OCI-LY1 (cell line): Measurements from ENCODE around the gene ARID3C.

Experiments used
- H2AFZ ChIP-seq: fragments of 200-600 bp; sonication (generic), shearing (Covaris generic); 2 replicates; pipeline ENCODE4 v1.6.0; 2014; ENCODE audit warnings: antibody characterized with exemption, mild to moderate bottlenecking, low read length
- H3F3A ChIP-seq: fragments of 200-600 bp; sonication (generic), shearing (Covaris generic); 2 replicates; pipeline ENCODE4 v1.6.0; 2014; ENCODE audit warnings: mild to moderate bottlenecking, antibody characterized with exemption, low read length, moderate library complexity; ENCODE audit not compliant: insufficient read depth
- H3K27ac ChIP-seq: fragments of 200-600 bp; sonication (generic); 2 replicates; pipeline ENCODE4 v1.5.1; 2014; ENCODE audit warnings: low read length, mixed run types, mild to moderate bottlenecking, low read depth; ENCODE audit not compliant: poor library complexity, severe bottlenecking
- H3K27me3 ChIP-seq: fragments of 200-600 bp; sonication (generic); 2 replicates; pipeline ENCODE4 v1.6.0; 2014; ENCODE audit warnings: antibody characterized with exemption, mild to moderate bottlenecking, low read length, moderate library complexity; ENCODE audit not compliant: insufficient read depth
- H3K36me3 ChIP-seq: fragments of 200-600 bp; sonication (generic); 2 replicates; pipeline ENCODE4 v1.6.1; 2014; ENCODE audit warnings: mild to moderate bottlenecking, antibody characterized with exemption, low read length, moderate library complexity, mixed read lengths; ENCODE audit not compliant: insufficient read depth
- H3K4me1 ChIP-seq: fragments of 200-600 bp; sonication (generic); 2 replicates; pipeline ENCODE4 v1.5.1; 2014; ENCODE audit warnings: mild to moderate bottlenecking, low read length, moderate library complexity; ENCODE audit not compliant: insufficient read depth, severe bottlenecking
- H3K4me2 ChIP-seq: fragments of 200-600 bp; sonication (generic), shearing (Covaris generic); 2 replicates; pipeline ENCODE4 v1.6.1; 2014; ENCODE audit warnings: low read length
- H3K4me3 ChIP-seq: fragments of 200-600 bp; sonication (generic); 2 replicates; pipeline ENCODE4 v1.5.1; 2014; ENCODE audit warnings: low read length, low read depth, mild to moderate bottlenecking, mixed read lengths; ENCODE audit not compliant: poor library complexity, severe bottlenecking
- H3K79me2 ChIP-seq: fragments of 200-600 bp; shearing (Covaris generic); 2 replicates; pipeline ENCODE4 v1.6.1; 2016; ENCODE audit warnings: mixed run types, low read length, mixed read lengths; ENCODE audit not compliant: insufficient read depth
- H3K9ac ChIP-seq: fragments of 200-600 bp; sonication (generic), shearing (Covaris generic); 2 replicates; pipeline ENCODE4 v1.6.1; 2014; ENCODE audit warnings: mild to moderate bottlenecking, low read length, mixed read lengths
- H3K9me2 ChIP-seq: fragments of 200-600 bp; sonication (generic), shearing (Covaris generic); 2 replicates; pipeline ENCODE4 v1.6.1; 2014; ENCODE audit warnings: low read depth, mild to moderate bottlenecking, low read length, mixed read lengths
- H3K9me3 ChIP-seq: fragments of 200-600 bp; shearing (Covaris generic); 2 replicates; pipeline ENCODE4 v1.6.1; 2014; ENCODE audit warnings: low read length, mixed read lengths
- H4K20me1 ChIP-seq: fragments of 200-600 bp; sonication (generic), shearing (Covaris generic); 2 replicates; pipeline ENCODE4 v1.6.0; 2016; ENCODE audit warnings: mild to moderate bottlenecking, low read length; ENCODE audit not compliant: insufficient read depth
- CTCF ChIP-seq: fragments of 200-600 bp; sonication (generic), shearing (Covaris generic); IDR thresholded peaks from 2 replicates; pipeline ENCODE4 v1.5.1; 2017; ENCODE audit warnings: mild to moderate bottlenecking, antibody characterized with exemption, low read length, moderate library complexity, mixed read lengths
- EZH2 ChIP-seq: fragments of 200-600 bp; sonication (generic), shearing (Covaris generic); IDR thresholded peaks from 2 replicates; pipeline ENCODE4 v1.8.0; 2017; ENCODE audit warnings: borderline replicate concordance, mixed run types, mild to moderate bottlenecking, antibody characterized with exemption, low read length, moderate library complexity, mixed read lengths

ARID3C gene

DNA sequence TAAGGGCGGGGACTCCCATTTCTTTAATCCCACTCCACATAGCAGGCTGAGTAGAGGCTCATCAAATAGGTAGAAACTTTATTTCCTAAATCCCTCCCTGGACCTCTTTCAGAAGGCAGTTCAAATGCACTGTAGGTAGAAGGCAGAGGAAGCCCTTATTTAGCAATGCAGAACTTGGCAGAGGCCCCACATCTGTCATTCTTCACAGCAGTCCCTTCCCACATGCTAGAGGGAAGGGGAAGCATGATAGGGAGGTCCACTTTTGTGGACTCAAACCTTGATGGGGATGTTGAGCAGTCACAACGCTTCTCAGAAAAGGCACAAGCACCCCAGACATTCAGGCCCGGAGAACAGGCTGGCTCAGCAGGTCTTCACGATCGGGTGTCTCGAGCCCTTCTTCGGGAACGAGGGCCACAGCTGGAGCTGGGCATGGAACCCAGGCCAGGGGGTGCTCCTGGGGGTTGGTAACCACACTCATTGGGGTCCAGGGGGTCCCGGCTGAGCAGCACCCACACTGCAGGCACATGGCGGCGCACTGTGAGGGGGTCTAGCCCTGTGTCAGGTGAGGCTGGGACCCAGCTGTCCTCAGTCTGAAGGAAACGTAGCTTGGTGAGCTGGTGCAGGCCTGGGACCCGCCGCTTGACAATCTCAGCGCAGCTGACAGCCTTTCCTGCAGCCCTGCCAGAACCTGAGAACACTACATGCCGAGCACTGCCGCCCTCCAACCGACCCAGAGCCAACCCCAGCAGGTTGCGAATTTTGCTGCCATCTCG lies 18.2 kb downstream of the ARID3C start:
- H3K9ac ChIP-seq: peak overlapping the region; percentile 92; the same call in 1 of the 2 replicates
- H3K36me3 ChIP-seq: peaks cover 13% of the 10 kb centered on the region
- H3K27me3 ChIP-seq: no peaks in the 10 kb centered on the region
- no peak overlapping the region for H3K27ac ChIP-seq
- H3K79me2 ChIP-seq: no peaks in the 10 kb centered on the region
- no peak for TF ChIP-seq CTCF
- no peak for TF ChIP-seq EZH2
- no peaks in the 10 kb centered on the region for H4K20me1 ChIP-seq
- H3K4me1 ChIP-seq: peaks cover 20% of the 10 kb centered on the region
- no peaks in the 10 kb centered on the region for H3K9me2 ChIP-seq
- peak overlapping the region; percentile 98 for H3K4me3 ChIP-seq
- H2AFZ ChIP-seq: no peak overlapping the region
- H3K9me3 ChIP-seq: no peaks in the 10 kb centered on the region
- H3K4me2 ChIP-seq: peak overlapping the region; percentile 93
- no peaks in the 10 kb centered on the region for H3F3A ChIP-seq

- Histone ChIP-seq H3K79me2 (no peaks in the 10 kb centered on the region), H3K4me3 (no peak overlapping the region), H3K27ac (no peak overlapping the region), H3F3A (no peaks in the 10 kb centered on the region), H3K9me3 (no peaks in the 10 kb centered on the region), H3K9ac (no peak overlapping the region), H4K20me1 (no peaks in the 10 kb centered on the region), H2AFZ (no peak overlapping the region), H3K4me2 (no peak overlapping the region), H3K36me3 (peaks cover 13% of the 10 kb centered on the region), H3K4me1 (peaks cover 15% of the 10 kb centered on the region), H3K9me2 (no peaks in the 10 kb centered on the region), H3K27me3 (no peaks in the 10 kb centered on the region)
- TF ChIP-seq CTCF (no peak), EZH2 (no peak)
Observed at GRCh38 chr9:34607331-34607730, 21.5 kb downstream of the ARID3C start.

DNA sequence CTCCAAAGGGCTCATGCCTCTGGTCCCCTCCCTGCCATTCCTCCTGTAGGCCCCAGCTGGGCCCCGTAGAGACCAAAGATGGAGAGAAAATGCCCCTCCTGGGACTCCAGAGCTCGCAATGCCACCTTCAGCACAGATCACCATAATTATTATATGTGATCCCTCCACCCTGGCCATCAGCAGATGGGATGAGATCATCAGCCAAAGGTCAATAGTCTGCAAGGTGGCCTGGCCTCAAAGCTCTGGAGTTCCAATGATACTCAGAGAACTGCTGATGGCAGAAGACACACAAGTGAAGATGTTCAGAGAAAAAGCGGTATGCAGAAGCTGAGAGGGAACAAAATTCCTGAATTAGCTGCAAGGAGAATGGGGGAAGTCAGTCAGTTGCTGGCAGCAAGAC lies 22.0 kb downstream of the ARID3C start:
- no peaks in the 10 kb centered on the region for H4K20me1 ChIP-seq
- H3K9me3 ChIP-seq: no peaks in the 10 kb centered on the region
- no peaks in the 10 kb centered on the region for H3K79me2 ChIP-seq
- no peak overlapping the region for H2AFZ ChIP-seq
- H3K9ac ChIP-seq: no peak overlapping the region
- peaks cover 13% of the 10 kb centered on the region for H3K4me1 ChIP-seq
- no peak overlapping the region for H3K4me2 ChIP-seq
- no peaks in the 10 kb centered on the region for H3K9me2 ChIP-seq
- TF ChIP-seq EZH2: no peak
- TF ChIP-seq CTCF: no peak
- H3F3A ChIP-seq: no peaks in the 10 kb centered on the region
- H3K4me3 ChIP-seq: no peak overlapping the region
- H3K27me3 ChIP-seq: no peaks in the 10 kb centered on the region
- no peak overlapping the region for H3K27ac ChIP-seq
- H3K36me3 ChIP-seq: peaks cover 13% of the 10 kb centered on the region
